ENCODE results near the gene EXOSC2. TPM values are rescaled to one million over a fixed set of nuclear protein-coding genes. Genes with fewer than 3 reads are reported as not detected.

EXOSC2 gene
- total and polyA plus RNA-seq, 2 experiments from 2014 or later: 37.6 to 77.7 TPM

- Mint-ChIP-seq H3K27ac (no peak overlapping the region), H3K9me3 (peaks cover 15% of the 10 kb centered on the region; the same call in 2 of the 3 replicates), H3K27me3 (ENCODE audit: insufficient read depth, low read depth, poor library complexity) (peaks cover 26% of the 10 kb centered on the region), H3K36me3 (ENCODE audit: low read depth) (no peaks in the 10 kb centered on the region), H3K4me1 (peaks cover 4% of the 10 kb centered on the region), H3K4me3 (no peak overlapping the region)
- Histone ChIP-seq H3F3A (replicated peaks; ENCODE audit: low read depth) (no peaks in the 10 kb centered on the region), H3K4me2 (no peak overlapping the region), H3K9me2 (ENCODE audit: insufficient read depth) (no peaks in the 10 kb centered on the region), H4K20me1 (replicated peaks; ENCODE audit: insufficient read depth) (peaks cover 3% of the 10 kb centered on the region; the same call in 1 of the 2 replicates), H2AFZ (no peak overlapping the region), H3K27ac (ENCODE audit: low read depth) (no peak overlapping the region), H3K27me3 (ENCODE audit: insufficient read depth) (peaks cover 24% of the 10 kb centered on the region), H3K4me3 (no peak overlapping the region), H3K36me3 (ENCODE audit: insufficient read depth) (no peaks in the 10 kb centered on the region), H3K4me1 (ENCODE audit: insufficient read depth) (peaks cover 5% of the 10 kb centered on the region; the same call in 1 of the 2 replicates), H3K79me2 (replicated peaks; ENCODE audit: insufficient read depth) (no peaks in the 10 kb centered on the region)
- TF ChIP-seq ZNF462 (CRISPR knock-in tag; IDR thresholded peaks at IDR 0.05) (no peak), EZH2 (IDR thresholded peaks at IDR 0.05; ENCODE audit: low read depth, unreplicated experiment) (no peak), CREB1 (CRISPR knock-in tag; IDR thresholded peaks at IDR 0.05; ENCODE audit: low read depth) (no peak), STAT1 (IDR thresholded peaks at IDR 0.05; ENCODE audit: unreplicated experiment) (no peak), JUNB (IDR thresholded peaks at IDR 0.05; ENCODE audit: unreplicated experiment) (no peak), POLR2AphosphoS5 (IDR thresholded peaks at IDR 0.05; ENCODE audit: low read depth) (no peak), ZNF114 (CRISPR knock-in tag; IDR thresholded peaks at IDR 0.05) (no peak), ETS1 (IDR thresholded peaks at IDR 0.05) (no peak), REST (IDR thresholded peaks at IDR 0.05; ENCODE audit: unreplicated experiment) (no peak), ZNF331 (CRISPR knock-in tag; IDR thresholded peaks at IDR 0.05; ENCODE audit: low read depth) (no peak), EZH2phosphoT487 (IDR thresholded peaks at IDR 0.05; ENCODE audit: unreplicated experiment) (no peak), NANOG (IDR thresholded peaks at IDR 0.05; ENCODE audit: borderline replicate concordance) (no peak)
- TF ChIP-seq, protein P1, sequence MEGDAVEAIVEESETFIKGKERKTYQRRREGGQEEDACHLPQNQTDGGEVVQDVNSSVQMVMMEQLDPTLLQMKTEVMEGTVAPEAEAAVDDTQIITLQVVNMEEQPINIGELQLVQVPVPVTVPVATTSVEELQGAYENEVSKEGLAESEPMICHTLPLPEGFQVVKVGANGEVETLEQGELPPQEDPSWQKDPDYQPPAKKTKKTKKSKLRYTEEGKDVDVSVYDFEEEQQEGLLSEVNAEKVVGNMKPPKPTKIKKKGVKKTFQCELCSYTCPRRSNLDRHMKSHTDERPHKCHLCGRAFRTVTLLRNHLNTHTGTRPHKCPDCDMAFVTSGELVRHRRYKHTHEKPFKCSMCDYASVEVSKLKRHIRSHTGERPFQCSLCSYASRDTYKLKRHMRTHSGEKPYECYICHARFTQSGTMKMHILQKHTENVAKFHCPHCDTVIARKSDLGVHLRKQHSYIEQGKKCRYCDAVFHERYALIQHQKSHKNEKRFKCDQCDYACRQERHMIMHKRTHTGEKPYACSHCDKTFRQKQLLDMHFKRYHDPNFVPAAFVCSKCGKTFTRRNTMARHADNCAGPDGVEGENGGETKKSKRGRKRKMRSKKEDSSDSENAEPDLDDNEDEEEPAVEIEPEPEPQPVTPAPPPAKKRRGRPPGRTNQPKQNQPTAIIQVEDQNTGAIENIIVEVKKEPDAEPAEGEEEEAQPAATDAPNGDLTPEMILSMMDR (conservative IDR thresholded peaks at IDR 0.05; ENCODE audit: low read depth in 2 of 2): no peak
- ATAC-seq (no peak), DNase-seq (ENCODE audit: low spot score) (no peak)
Observed at GRCh38 chr9:130685104-130685503, 8.5 kb upstream of the EXOSC2 start.

Data from GM23338 (cell line).